OCI-LY7 (cell line): ENCODE results near the gene NAA60. TPM values are rescaled to one million over a fixed set of nuclear protein-coding genes. Genes with fewer than 3 reads are reported as not detected.

Experiments used
- BruUV-seq: library from RNA; stranded (reverse); fragments of 400-500 nt; replicated peaks from 2 replicates; lab custom pipeline; 2021; lab: Mats Ljungman, UMichigan
- CTCF ChIA-PET: fragments of 300-600 bp; sonication (Branson Sonifier 250); formaldehyde crosslinking; loops from one replicate; lab custom pipeline; 2022; ENCODE audit warnings: antibody characterized with exemption; ENCODE audit not compliant: unreplicated experiment; lab: Charles Lee
- POLR2A ChIA-PET: fragments of 300-600 bp; sonication (Branson Sonifier 250); formaldehyde crosslinking; loops from one replicate; lab custom pipeline; 2022; ENCODE audit warnings: antibody characterized with exemption; lab: Charles Lee
- DNase-seq: peaks from one replicate; pipeline ENCODE4 v3.0.0-alpha.2; 2015; ENCODE audit warnings: low spot score
- H2AFZ ChIP-seq: fragments of 200-600 bp; sonication (generic), shearing (Covaris generic); 2 replicates; pipeline ENCODE4 v1.6.1; 2014; ENCODE audit warnings: mild to moderate bottlenecking, antibody characterized with exemption, low read length, moderate library complexity
- H3K27ac ChIP-seq: fragments of 200-600 bp; sonication (generic); 2 replicates; pipeline ENCODE4 v1.5.1; 2014; ENCODE audit warnings: mixed run types, low read depth, mild to moderate bottlenecking, moderate library complexity, low read length, inconsistent platforms; ENCODE audit not compliant: poor library complexity, severe bottlenecking
- H3K36me3 ChIP-seq: fragments of 200-600 bp; sonication (generic); 2 replicates; pipeline ENCODE4 v1.6.1; 2014; ENCODE audit warnings: mild to moderate bottlenecking, antibody characterized with exemption, low read length, moderate library complexity, mixed read lengths; ENCODE audit not compliant: insufficient read depth
- H3K4me1 ChIP-seq: fragments of 200-600 bp; sonication (generic); 2 replicates; pipeline ENCODE4 v1.5.1; 2014; ENCODE audit warnings: mild to moderate bottlenecking, low read length; ENCODE audit not compliant: insufficient read depth, poor library complexity, severe bottlenecking
- H3K4me2 ChIP-seq: fragments of 200-600 bp; sonication (generic); 2 replicates; pipeline ENCODE4 v1.6.1; 2014; ENCODE audit warnings: mild to moderate bottlenecking, low read length
- H3K4me3 ChIP-seq: fragments of 200-600 bp; sonication (generic); 2 replicates; pipeline ENCODE4 v1.5.1; 2014; ENCODE audit warnings: mild to moderate bottlenecking, low read depth, low read length; ENCODE audit not compliant: poor library complexity, severe bottlenecking
- H3K79me2 ChIP-seq: fragments of 200-600 bp; sonication (generic); 2 replicates; pipeline ENCODE4 v1.6.1; 2016; ENCODE audit warnings: low read depth, mild to moderate bottlenecking, low read length, moderate library complexity, mixed read lengths; ENCODE audit not compliant: insufficient read depth
- H3K9me2 ChIP-seq: fragments of 200-600 bp; sonication (generic); 2 replicates; pipeline ENCODE4 v1.6.1; 2016; ENCODE audit warnings: mild to moderate bottlenecking, low read length, mixed read lengths; ENCODE audit not compliant: insufficient read depth
- H3K9me3 ChIP-seq: fragments of 200-600 bp; sonication (generic); 2 replicates; pipeline ENCODE4 v1.6.1; 2014; ENCODE audit warnings: mild to moderate bottlenecking, mixed run types, low read length, mixed read lengths
- H4K20me1 ChIP-seq: fragments of 200-600 bp; sonication (generic); 2 replicates; pipeline ENCODE4 v1.6.1; 2014; ENCODE audit warnings: mild to moderate bottlenecking, antibody characterized with exemption, low read length, moderate library complexity, mixed read lengths; ENCODE audit not compliant: insufficient read depth
- EZH2phosphoT487 ChIP-seq: fragments of 200-600 bp; sonication (generic); IDR thresholded peaks from 2 replicates; pipeline ENCODE4 v1.6.1; 2018; ENCODE audit warnings: low read depth, borderline replicate concordance, mild to moderate bottlenecking, mixed run types, antibody characterized with exemption, low read length, moderate library complexity, mixed read lengths
- intact Hi-C: fragments of 100-400 bp; cut with micrococcal nuclease; formaldehyde crosslinking; loops from one replicate; pipeline ENCODE4 v1.10.0; 2022; ENCODE audit not compliant: unreplicated experiment
- total RNA-seq, 2 experiments: library from RNA; depleted of rRNA in 1 of 2; stranded (reverse); fragments of >200 nt in 1 of 2; shearing (Covaris generic) in 1 of 2; gene quantifications; 2 replicates each; pipeline ENCODE4 v1.2.3, GENCODE V29; 2014 to 2022
- TF ChIP-seq, protein P1 (sequence below): fragments of 200-600 bp; sonication (generic); conservative IDR thresholded peaks from 2 replicates; pipeline ENCODE4 v1.5.1; 2014; ENCODE audit warnings: mild to moderate bottlenecking, antibody characterized with exemption, low read length, moderate library complexity, mixed read lengths

The NAA60 gene
- total RNA-seq, 2 experiments from 2014 or later = 24.8 to 40.1 TPM

DNA sequence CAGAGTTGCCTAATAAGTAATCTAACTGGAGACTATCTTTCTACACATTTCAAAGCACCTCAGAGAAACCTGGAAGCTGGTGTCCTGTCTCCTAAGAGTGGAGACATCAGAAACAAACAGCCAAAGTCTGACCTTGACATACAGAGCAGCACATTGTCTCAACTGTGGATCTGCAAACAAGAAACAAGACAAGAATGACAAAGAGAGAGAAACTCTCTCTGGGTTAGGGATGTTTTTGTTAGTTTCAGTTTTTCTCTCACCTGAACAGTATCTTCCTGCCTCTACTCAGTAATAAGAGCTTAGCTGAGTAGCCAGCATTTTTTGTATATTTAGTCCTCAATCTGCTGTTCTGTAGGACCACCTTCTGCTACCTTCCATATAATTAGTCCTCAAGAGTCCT lies 9.1 kb upstream of the NAA60 start:
- H3K9me3 ChIP-seq = no peaks in the 10 kb centered on the region
- ChIA-PET POLR2A (no interaction called here), CTCF (no interaction called here)
- H3K4me3 ChIP-seq = no peak overlapping the region
- no peaks in the 10 kb centered on the region for H3K9me2 ChIP-seq
- no peaks in the 10 kb centered on the region for H3K79me2 ChIP-seq
- intact Hi-C loops = no loop called here
- BruUV-seq = no TSS peak
- no peaks in the 10 kb centered on the region for H4K20me1 ChIP-seq
- H2AFZ ChIP-seq = no peak overlapping the region
- H3K36me3 ChIP-seq = peaks cover 23% of the 10 kb centered on the region; the same call in 1 of the 2 replicates
- H3K4me2 ChIP-seq = no peak overlapping the region
- no peak overlapping the region for H3K27ac ChIP-seq
- no peaks in the 10 kb centered on the region for H3K4me1 ChIP-seq
- TF ChIP-seq, protein P1, sequence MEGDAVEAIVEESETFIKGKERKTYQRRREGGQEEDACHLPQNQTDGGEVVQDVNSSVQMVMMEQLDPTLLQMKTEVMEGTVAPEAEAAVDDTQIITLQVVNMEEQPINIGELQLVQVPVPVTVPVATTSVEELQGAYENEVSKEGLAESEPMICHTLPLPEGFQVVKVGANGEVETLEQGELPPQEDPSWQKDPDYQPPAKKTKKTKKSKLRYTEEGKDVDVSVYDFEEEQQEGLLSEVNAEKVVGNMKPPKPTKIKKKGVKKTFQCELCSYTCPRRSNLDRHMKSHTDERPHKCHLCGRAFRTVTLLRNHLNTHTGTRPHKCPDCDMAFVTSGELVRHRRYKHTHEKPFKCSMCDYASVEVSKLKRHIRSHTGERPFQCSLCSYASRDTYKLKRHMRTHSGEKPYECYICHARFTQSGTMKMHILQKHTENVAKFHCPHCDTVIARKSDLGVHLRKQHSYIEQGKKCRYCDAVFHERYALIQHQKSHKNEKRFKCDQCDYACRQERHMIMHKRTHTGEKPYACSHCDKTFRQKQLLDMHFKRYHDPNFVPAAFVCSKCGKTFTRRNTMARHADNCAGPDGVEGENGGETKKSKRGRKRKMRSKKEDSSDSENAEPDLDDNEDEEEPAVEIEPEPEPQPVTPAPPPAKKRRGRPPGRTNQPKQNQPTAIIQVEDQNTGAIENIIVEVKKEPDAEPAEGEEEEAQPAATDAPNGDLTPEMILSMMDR = no peak
- TF ChIP-seq EZH2phosphoT487 = no peak
- no peak for DNase-seq

DNA sequence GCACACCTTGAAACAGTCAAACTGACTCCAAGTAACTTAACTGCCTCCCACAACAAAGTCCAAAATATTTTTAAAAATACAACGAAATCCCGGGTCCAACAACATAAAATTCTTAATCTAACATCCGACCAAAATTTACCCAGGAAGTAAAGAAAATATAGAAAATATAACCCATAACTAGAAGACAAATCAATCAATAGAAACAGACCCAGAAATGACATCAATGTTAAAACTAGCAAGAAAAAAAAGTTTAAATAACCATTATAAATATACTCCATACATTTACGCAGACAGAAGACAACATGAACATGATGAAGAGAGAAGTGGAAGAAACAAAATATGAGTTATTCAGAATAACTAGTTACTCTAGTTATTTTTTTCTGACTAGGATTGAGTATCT lies 3.8 kb upstream of the NAA60 start:
- no TSS peak for BruUV-seq
- H2AFZ ChIP-seq = no peak overlapping the region
- CTCF ChIA-PET = no interaction called here
- H3K36me3 ChIP-seq = peaks cover 35% of the 10 kb centered on the region
- TF ChIP-seq EZH2phosphoT487 = no peak
- TF ChIP-seq, protein P1 = no peak
- intact Hi-C loops = no loop called here
- no peak overlapping the region for H3K4me3 ChIP-seq
- peaks cover 5% of the 10 kb centered on the region for H3K4me1 ChIP-seq
- POLR2A ChIA-PET = no interaction called here
- no peaks in the 10 kb centered on the region for H3K9me3 ChIP-seq
- H4K20me1 ChIP-seq = no peaks in the 10 kb centered on the region
- DNase-seq = no peak
- H3K4me2 ChIP-seq = no peak overlapping the region
- H3K9me2 ChIP-seq = no peaks in the 10 kb centered on the region
- no peak overlapping the region for H3K27ac ChIP-seq
- H3K79me2 ChIP-seq = peaks cover 16% of the 10 kb centered on the region

DNA sequence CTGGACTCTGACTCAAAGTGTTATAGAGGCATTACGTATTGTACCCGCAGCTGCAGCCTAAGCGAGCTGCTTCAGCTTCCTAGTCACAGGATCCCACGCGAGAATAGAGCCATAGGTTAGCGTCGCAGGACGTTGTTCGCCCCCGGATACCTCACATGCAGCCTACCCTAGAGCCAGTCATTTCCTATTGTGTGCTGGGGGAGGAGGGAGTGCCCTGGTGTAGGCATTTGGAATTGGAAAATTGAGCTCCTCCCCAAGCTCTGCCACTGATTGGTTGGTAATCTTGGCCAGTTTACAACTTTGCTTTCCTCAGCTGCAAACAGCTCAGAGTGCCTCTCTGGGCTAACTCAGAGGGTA lies 530 bp downstream of the NAA60 start:
- peak overlapping the region; percentile 76 for H3K4me3 ChIP-seq
- no peaks in the 10 kb centered on the region for H3K9me3 ChIP-seq
- POLR2A ChIA-PET = interaction anchor here (0.6 to 1.6 kb wide), 4 partner anchors 13 to 967 kb away, joined by 3 to 4 read pairs (median 4); no protein-coding TSS in a partner anchor
- TF ChIP-seq, protein P1 = no peak
- no peak for TF ChIP-seq EZH2phosphoT487
- peak overlapping the region; percentile 41 for H3K27ac ChIP-seq
- peaks cover 33% of the 10 kb centered on the region for H3K36me3 ChIP-seq
- peak overlapping the region; percentile 59 for H3K4me2 ChIP-seq
- peak overlapping the region; percentile 47; the same call in 1 of the 2 replicates for H2AFZ ChIP-seq
- H3K9me2 ChIP-seq = no peaks in the 10 kb centered on the region
- peaks cover 25% of the 10 kb centered on the region for H3K79me2 ChIP-seq
- H3K4me1 ChIP-seq = peaks cover 8% of the 10 kb centered on the region
- CTCF ChIA-PET = no interaction called here
- DNase-seq = peak; percentile 51
- BruUV-seq = TSS peak; percentile 92
- intact Hi-C loops = no loop called here
- no peaks in the 10 kb centered on the region for H4K20me1 ChIP-seq
